Neural cell (in vitro differentiated cells): ENCODE results near the gene RPS2. TPM values are rescaled to one million over a fixed set of nuclear protein-coding genes. Genes with fewer than 3 reads are reported as not detected.

Experiments
- H2AFZ ChIP-seq: fragments of 200-600, 300-800 bp; sonication (generic), shearing (Covaris generic); 2 replicates; pipeline ENCODE4 v1.6.0; 2014; ENCODE audit warnings: low read depth, mild to moderate bottlenecking, antibody characterized with exemption, low read length, moderate library complexity
- H3F3A ChIP-seq: fragments of 200-600 bp; shearing (Covaris generic); 2 replicates; pipeline ENCODE4 v1.6.1; 2016; ENCODE audit warnings: mild to moderate bottlenecking, moderate library complexity, mixed read lengths, antibody characterized with exemption, low read length; ENCODE audit not compliant: insufficient read depth, poor library complexity, severe bottlenecking
- H3K27ac ChIP-seq: fragments of 200-600, 300-800 bp; sonication (generic), shearing (Covaris generic); 2 replicates; pipeline ENCODE4 v1.5.1; 2014; ENCODE audit warnings: mild to moderate bottlenecking, low read length, moderate library complexity
- H3K27me3 ChIP-seq: fragments of 300-800, 200-600 bp; sonication (generic), shearing (Covaris generic); 2 replicates; pipeline ENCODE4 v1.6.0; 2014; ENCODE audit warnings: mild to moderate bottlenecking, low read depth, low read length, moderate library complexity; ENCODE audit not compliant: insufficient read depth
- H3K36me3 ChIP-seq: fragments of 300-800, 200-600 bp; sonication (generic), shearing (Covaris generic); 2 replicates; pipeline ENCODE4 v1.5.1; 2014; ENCODE audit warnings: mild to moderate bottlenecking, antibody characterized with exemption, low read length, moderate library complexity; ENCODE audit not compliant: insufficient read depth
- H3K4me2 ChIP-seq: fragments of 300-800, 200-600 bp; sonication (generic), shearing (Covaris generic); 2 replicates; pipeline ENCODE4 v1.6.0; 2014; ENCODE audit warnings: mild to moderate bottlenecking, low read length
- H3K4me3 ChIP-seq: fragments of 300-800, 200-600 bp; sonication (generic), shearing (Covaris generic); 2 replicates; pipeline ENCODE4 v1.5.1; 2014; ENCODE audit warnings: mild to moderate bottlenecking, low read length, moderate library complexity
- H3K79me2 ChIP-seq: fragments of 200-600 bp; shearing (Covaris generic); replicated peaks from 2 replicates; pipeline ENCODE4 v1.6.0; 2014; ENCODE audit warnings: mild to moderate bottlenecking, low read length, moderate library complexity; ENCODE audit not compliant: insufficient read depth
- H3K9ac ChIP-seq: fragments of 300-800, 200-600 bp; sonication (generic), shearing (Covaris generic); 2 replicates; pipeline ENCODE4 v1.6.1; 2016; ENCODE audit warnings: mild to moderate bottlenecking, low read length, mixed read lengths
- H3K9me2 ChIP-seq: fragments of 200-600 bp; shearing (Covaris generic); 2 replicates; pipeline ENCODE4 v1.6.1; 2016; ENCODE audit warnings: mild to moderate bottlenecking, low read length, mixed read lengths; ENCODE audit not compliant: insufficient read depth
- H3K9me3 ChIP-seq: fragments of 200-600, 300-800 bp; sonication (generic), shearing (Covaris generic); 2 replicates; pipeline ENCODE4 v1.6.1; 2016; ENCODE audit warnings: mild to moderate bottlenecking, mixed run types, low read length, moderate library complexity, mixed read lengths
- H4K20me1 ChIP-seq: fragments of 200-600 bp; shearing (Covaris generic); 2 replicates; pipeline ENCODE4 v1.6.1; 2016; ENCODE audit warnings: mild to moderate bottlenecking, mixed run types; ENCODE audit not compliant: insufficient read depth
- EP300 ChIP-seq: fragments of 450-650 bp; conservative IDR thresholded peaks from 2 replicates; pipeline ENCODE4 v1.6.1; 2014; ENCODE audit warnings: antibody characterized with exemption, mild to moderate bottlenecking, moderate library complexity; ENCODE audit not compliant: poor library complexity, severe bottlenecking
- EZH2 ChIP-seq: fragments of 200-600, 300-800 bp; shearing (Covaris generic), sonication (generic); IDR thresholded peaks from 2 replicates; pipeline ENCODE4 v1.6.1; 2014; ENCODE audit warnings: antibody characterized with exemption, low read length, borderline replicate concordance, mild to moderate bottlenecking; ENCODE audit not compliant: insufficient read depth, poor library complexity, severe bottlenecking
- MXI1 ChIP-seq: fragments of 450-650 bp; conservative IDR thresholded peaks from 2 replicates; pipeline ENCODE4 v1.6.1; 2014; ENCODE audit warnings: antibody characterized with exemption, mild to moderate bottlenecking; ENCODE audit not compliant: poor library complexity, severe bottlenecking
- POLR2AphosphoS5 ChIP-seq: IDR thresholded peaks from 2 replicates; pipeline ENCODE4 v1.6.1; 2012
- RAD21 ChIP-seq: fragments of 450-650 bp; conservative IDR thresholded peaks from 2 replicates; pipeline ENCODE4 v1.6.1; 2014; ENCODE audit warnings: antibody characterized with exemption, mild to moderate bottlenecking, moderate library complexity
- SMC3 ChIP-seq: fragments of 450-650 bp; conservative IDR thresholded peaks from 2 replicates; pipeline ENCODE4 v1.6.1; 2014; ENCODE audit warnings: antibody characterized with exemption, mild to moderate bottlenecking, moderate library complexity; ENCODE audit not compliant: poor library complexity
- TAF1 ChIP-seq: IDR thresholded peaks from 2 replicates; pipeline ENCODE4 v1.6.1; 2012; ENCODE audit warnings: low read depth
- polyA plus RNA-seq: library from polyadenylated mRNA; depleted of rRNA; stranded (reverse); fragments of >200 nt; gene quantifications from 2 replicates; pipeline ENCODE4 v1.2.3, GENCODE V29; 2014
- TF ChIP-seq, protein P1 (sequence below): fragments of 450-650 bp; IDR thresholded peaks from 2 replicates; pipeline ENCODE4 v1.5.1; 2014; ENCODE audit warnings: antibody characterized with exemption, mild to moderate bottlenecking, moderate library complexity; ENCODE audit not compliant: poor library complexity, severe bottlenecking
- TF ChIP-seq, protein P2 (sequence below): IDR thresholded peaks from 2 replicates; pipeline ENCODE4 v1.6.1; 2012; ENCODE audit warnings: borderline replicate concordance

RPS2 gene
- polyA plus RNA-seq, 1 donor from 2014 or later, result 1,393 TPM

DNA sequence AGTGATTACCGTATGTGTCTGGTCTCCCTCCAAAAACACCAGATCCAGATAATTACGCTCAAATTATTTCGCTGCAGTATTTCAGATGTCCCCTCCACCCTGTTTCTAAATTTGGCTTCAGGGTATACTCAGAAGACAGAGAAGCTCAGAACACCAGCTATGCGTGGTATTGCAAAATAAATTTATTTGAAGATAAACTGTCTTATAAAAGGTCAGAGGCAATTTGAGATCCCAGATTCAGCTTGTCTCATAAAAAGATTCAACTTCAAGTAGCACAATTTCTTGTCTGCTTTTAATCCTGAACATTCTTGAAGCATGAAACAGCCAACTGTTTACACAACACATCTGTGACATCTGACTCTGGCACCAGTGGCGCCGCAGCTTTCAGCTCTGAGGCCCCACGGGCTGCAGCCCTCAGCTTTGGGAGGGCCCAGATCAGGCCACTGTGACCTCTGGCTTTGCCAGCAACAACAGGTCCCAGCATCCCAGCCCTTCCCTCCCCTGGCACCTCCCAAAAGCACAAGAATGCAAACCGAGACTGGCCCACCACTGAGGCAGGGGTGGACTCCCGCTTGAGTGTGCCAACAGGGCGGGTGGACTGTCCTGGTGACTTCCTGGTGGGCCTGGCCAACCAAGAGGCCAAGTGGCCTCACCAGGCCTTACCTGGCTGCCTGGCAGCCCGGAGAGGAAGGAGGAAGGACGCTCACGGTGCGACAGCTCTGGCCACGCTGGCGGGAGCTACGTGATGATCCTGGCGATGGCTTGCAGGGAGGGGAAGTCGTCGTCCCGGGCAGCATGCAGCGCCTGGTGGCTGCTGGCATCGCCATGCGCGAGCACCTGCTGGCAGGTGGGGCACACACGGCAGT is 33.1 kb upstream of the RPS2 start:
- Histone ChIP-seq H3K9me2 (no peaks in the 10 kb centered on the region), H3F3A (no peaks in the 10 kb centered on the region), H4K20me1 (no peaks in the 10 kb centered on the region), H3K27me3 (no peaks in the 10 kb centered on the region), H3K4me2 (no peak overlapping the region), H3K27ac (no peak overlapping the region), H3K79me2 (no peaks in the 10 kb centered on the region), H3K4me3 (no peak overlapping the region), H2AFZ (no peak overlapping the region), H3K9ac (no peak overlapping the region), H3K36me3 (no peaks in the 10 kb centered on the region), H3K9me3 (no peaks in the 10 kb centered on the region)
- TF ChIP-seq, protein P1, sequence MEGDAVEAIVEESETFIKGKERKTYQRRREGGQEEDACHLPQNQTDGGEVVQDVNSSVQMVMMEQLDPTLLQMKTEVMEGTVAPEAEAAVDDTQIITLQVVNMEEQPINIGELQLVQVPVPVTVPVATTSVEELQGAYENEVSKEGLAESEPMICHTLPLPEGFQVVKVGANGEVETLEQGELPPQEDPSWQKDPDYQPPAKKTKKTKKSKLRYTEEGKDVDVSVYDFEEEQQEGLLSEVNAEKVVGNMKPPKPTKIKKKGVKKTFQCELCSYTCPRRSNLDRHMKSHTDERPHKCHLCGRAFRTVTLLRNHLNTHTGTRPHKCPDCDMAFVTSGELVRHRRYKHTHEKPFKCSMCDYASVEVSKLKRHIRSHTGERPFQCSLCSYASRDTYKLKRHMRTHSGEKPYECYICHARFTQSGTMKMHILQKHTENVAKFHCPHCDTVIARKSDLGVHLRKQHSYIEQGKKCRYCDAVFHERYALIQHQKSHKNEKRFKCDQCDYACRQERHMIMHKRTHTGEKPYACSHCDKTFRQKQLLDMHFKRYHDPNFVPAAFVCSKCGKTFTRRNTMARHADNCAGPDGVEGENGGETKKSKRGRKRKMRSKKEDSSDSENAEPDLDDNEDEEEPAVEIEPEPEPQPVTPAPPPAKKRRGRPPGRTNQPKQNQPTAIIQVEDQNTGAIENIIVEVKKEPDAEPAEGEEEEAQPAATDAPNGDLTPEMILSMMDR, result no peak
- TF ChIP-seq POLR2AphosphoS5, result no peak
- TF ChIP-seq MXI1, result no peak
- TF ChIP-seq EZH2, result no peak
- TF ChIP-seq, protein P2, sequence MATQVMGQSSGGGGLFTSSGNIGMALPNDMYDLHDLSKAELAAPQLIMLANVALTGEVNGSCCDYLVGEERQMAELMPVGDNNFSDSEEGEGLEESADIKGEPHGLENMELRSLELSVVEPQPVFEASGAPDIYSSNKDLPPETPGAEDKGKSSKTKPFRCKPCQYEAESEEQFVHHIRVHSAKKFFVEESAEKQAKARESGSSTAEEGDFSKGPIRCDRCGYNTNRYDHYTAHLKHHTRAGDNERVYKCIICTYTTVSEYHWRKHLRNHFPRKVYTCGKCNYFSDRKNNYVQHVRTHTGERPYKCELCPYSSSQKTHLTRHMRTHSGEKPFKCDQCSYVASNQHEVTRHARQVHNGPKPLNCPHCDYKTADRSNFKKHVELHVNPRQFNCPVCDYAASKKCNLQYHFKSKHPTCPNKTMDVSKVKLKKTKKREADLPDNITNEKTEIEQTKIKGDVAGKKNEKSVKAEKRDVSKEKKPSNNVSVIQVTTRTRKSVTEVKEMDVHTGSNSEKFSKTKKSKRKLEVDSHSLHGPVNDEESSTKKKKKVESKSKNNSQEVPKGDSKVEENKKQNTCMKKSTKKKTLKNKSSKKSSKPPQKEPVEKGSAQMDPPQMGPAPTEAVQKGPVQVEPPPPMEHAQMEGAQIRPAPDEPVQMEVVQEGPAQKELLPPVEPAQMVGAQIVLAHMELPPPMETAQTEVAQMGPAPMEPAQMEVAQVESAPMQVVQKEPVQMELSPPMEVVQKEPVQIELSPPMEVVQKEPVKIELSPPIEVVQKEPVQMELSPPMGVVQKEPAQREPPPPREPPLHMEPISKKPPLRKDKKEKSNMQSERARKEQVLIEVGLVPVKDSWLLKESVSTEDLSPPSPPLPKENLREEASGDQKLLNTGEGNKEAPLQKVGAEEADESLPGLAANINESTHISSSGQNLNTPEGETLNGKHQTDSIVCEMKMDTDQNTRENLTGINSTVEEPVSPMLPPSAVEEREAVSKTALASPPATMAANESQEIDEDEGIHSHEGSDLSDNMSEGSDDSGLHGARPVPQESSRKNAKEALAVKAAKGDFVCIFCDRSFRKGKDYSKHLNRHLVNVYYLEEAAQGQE, result no peak
- no peak for TF ChIP-seq SMC3
- TF ChIP-seq EP300, result no peak
- no peak for TF ChIP-seq TAF1
- no peak for TF ChIP-seq RAD21

DNA sequence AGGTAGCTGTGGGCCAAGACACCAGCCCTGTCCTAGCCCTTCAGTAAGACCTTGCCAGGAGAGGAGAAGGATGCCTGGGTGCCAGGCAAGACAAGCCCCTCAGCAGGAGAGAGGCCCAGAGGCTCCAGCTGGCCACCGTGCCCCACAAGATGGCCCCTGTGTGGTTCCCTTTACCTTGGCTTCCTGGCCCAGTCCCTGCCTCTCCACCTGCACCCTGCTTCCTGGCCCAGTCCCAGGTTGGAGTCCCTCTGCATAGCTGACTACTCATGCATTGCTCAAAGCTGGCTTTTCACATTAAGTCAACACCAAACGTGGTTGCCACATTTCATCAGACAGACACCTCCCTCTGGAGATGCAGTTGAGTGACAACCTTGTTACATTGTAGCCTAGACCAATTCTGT is 29.1 kb upstream of the RPS2 start:
- Histone ChIP-seq H3F3A (no peaks in the 10 kb centered on the region), H3K27me3 (peaks cover 21% of the 10 kb centered on the region), H3K9me2 (no peaks in the 10 kb centered on the region), H3K4me3 (no peak overlapping the region), H2AFZ (no peak overlapping the region), H4K20me1 (no peaks in the 10 kb centered on the region), H3K4me2 (no peak overlapping the region), H3K9me3 (no peaks in the 10 kb centered on the region), H3K79me2 (no peaks in the 10 kb centered on the region), H3K27ac (no peak overlapping the region), H3K9ac (no peak overlapping the region), H3K36me3 (no peaks in the 10 kb centered on the region)
- TF ChIP-seq EP300 (no peak), SMC3 (no peak), EZH2 (no peak)
- TF ChIP-seq, protein P1, result no peak
